GM12878 (cell line): Measurements from ENCODE around the gene DNAJB4.

ENCODE experiments used
- CREM ChIP-seq: IDR thresholded peaks from 2 replicates; pipeline ENCODE4 v1.6.1; 2014; ENCODE audit warnings: antibody characterized with exemption, low read depth
- HCFC1 ChIP-seq: fragments of 150-350 bp; IDR thresholded peaks from 2 replicates; pipeline ENCODE4 v1.6.1; 2014; ENCODE audit warnings: low read length
- JUNB ChIP-seq: IDR thresholded peaks from 2 replicates; pipeline ENCODE4 v1.6.1; 2016; ENCODE audit warnings: antibody characterized with exemption, mild to moderate bottlenecking
- POLR2AphosphoS2 ChIP-seq: IDR thresholded peaks from 2 replicates; pipeline ENCODE4 v1.6.1; 2011; ENCODE audit warnings: low read depth, mild to moderate bottlenecking, low read length, improper control_type of control experiment, moderate library complexity
- SUZ12 ChIP-seq: fragments of 200-600 bp; sonication (generic); IDR thresholded peaks from one replicate; pipeline ENCODE4 v1.6.1; 2018; ENCODE audit warnings: antibody characterized with exemption, mild to moderate bottlenecking; ENCODE audit not compliant: unreplicated experiment

DNA sequence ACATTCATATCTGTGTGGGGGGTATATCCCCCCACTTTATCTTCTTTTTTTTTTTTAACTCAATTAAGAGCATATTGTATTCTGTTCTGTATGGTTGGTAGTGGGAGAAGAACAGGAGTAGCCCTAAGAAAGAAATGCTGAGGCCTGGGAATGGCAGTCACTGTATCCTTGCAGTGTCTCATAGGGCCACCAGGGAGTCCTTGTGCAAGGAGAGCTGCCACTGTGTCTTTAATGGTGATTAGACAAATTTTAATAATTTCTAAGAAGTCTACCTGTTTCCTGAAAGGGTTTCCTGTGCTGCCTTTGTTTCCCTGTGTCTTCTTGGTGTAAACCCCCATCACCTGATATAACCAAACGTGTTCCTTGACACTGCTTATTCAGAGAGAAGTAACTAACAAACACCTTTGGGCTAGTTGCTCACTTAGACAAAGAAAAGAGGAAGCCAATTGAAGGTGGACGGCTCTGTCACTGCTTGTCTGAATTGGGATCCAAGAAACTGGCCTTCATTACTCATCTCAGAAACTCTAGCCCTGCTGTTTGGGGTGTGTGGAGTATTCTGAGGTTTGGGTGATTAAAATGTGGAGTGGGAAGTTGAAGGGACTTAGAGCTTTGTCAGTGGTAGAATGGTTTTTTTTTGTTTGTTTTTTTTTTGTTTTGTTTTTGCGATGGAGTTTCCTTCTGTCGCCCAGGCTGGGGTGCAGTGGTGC, 56.3 kb downstream of the DNAJB4 start:
- TF ChIP-seq JUNB (peak; percentile 90), CREM (no peak), POLR2AphosphoS2 (no peak), HCFC1 (no peak), SUZ12 (no peak)
